IMR-90 (cell line): ENCODE data around the gene ENTPD1. TPM values are rescaled to one million over a fixed set of nuclear protein-coding genes. Genes with fewer than 3 reads are reported as not detected.

ENCODE experiments used
- ATAC-seq: fragments of 200-7000 bp; cut with Tn5 transposase; 2 replicates; pipeline ENCODE4 v1.9.1; 2020; ENCODE audit warnings: low read depth, mild to moderate bottlenecking, moderate library complexity
- BruUV-seq: library from RNA; stranded (reverse); fragments of 400-500 nt; replicated peaks from 2 replicates; lab custom pipeline; 2021; lab: Mats Ljungman, UMichigan
- CTCF ChIA-PET: fragments of 300-600 bp; formaldehyde crosslinking; extraction: SDS; loops from one replicate; lab custom pipeline; 2021; ENCODE audit warnings: antibody characterized with exemption; lab: Yijun Ruan, JAX
- POLR2A ChIA-PET: fragments of 300-600 bp; sonication (Branson Sonifier 250); formaldehyde crosslinking; loops from one replicate; lab custom pipeline; 2022; ENCODE audit warnings: antibody characterized with exemption; ENCODE audit not compliant: unreplicated experiment; lab: Charles Lee
- DNase-seq: peaks from one replicate; pipeline ENCODE4 v3.0.0; 2013
- H2AFZ ChIP-seq: replicated peaks from 2 replicates; pipeline ENCODE3; 2013; ENCODE audit warnings: low read length, mild to moderate bottlenecking; ENCODE audit not compliant: poor library complexity
- H2AK5ac ChIP-seq: 2 replicates; pipeline ENCODE4 v1.6.1; 2013; ENCODE audit warnings: low read depth, low read length, inconsistent platforms
- H2AK9ac ChIP-seq: replicated peaks from 2 replicates; pipeline ENCODE3; 2013; ENCODE audit warnings: mild to moderate bottlenecking, low read depth, low read length, moderate library complexity; ENCODE audit not compliant: poor library complexity
- H2BK120ac ChIP-seq: 2 replicates; pipeline ENCODE4 v1.6.1; 2013; ENCODE audit warnings: low read depth, low read length, inconsistent platforms
- H2BK15ac ChIP-seq: 3 replicates; pipeline ENCODE4 v1.6.1; 2013; ENCODE audit warnings: low read depth, low read length, inconsistent platforms
- H2BK20ac ChIP-seq: 2 replicates; pipeline ENCODE4 v1.6.1; 2013; ENCODE audit warnings: low read depth, mild to moderate bottlenecking, inconsistent platforms, low read length, moderate library complexity
- H2BK5ac ChIP-seq: 2 replicates; pipeline ENCODE4 v1.6.1; 2013; ENCODE audit warnings: mild to moderate bottlenecking, low read depth, low read length, inconsistent platforms; ENCODE audit not compliant: poor library complexity, severe bottlenecking
- H3K14ac ChIP-seq: replicated peaks from 2 replicates; pipeline ENCODE4 v1.6.1; 2013; ENCODE audit warnings: low read depth, low read length, inconsistent platforms
- H3K18ac ChIP-seq: 2 replicates; pipeline ENCODE4 v1.6.1; 2013; ENCODE audit warnings: low read depth, low read length, control low read depth
- H3K23ac ChIP-seq: 2 replicates; pipeline ENCODE4 v1.6.1; 2013; ENCODE audit warnings: low read depth, low read length, inconsistent platforms
- H3K27ac ChIP-seq: 2 replicates; pipeline ENCODE4 v1.5.1; 2013; ENCODE audit warnings: mild to moderate bottlenecking, control low read depth, low read length; ENCODE audit not compliant: insufficient read depth
- H3K27me3 ChIP-seq: 2 replicates; pipeline ENCODE4 v1.6.1; 2013; ENCODE audit warnings: low read length; ENCODE audit not compliant: control insufficient read depth, insufficient read depth
- H3K36me3 ChIP-seq: 2 replicates; pipeline ENCODE4 v1.6.1; 2013; ENCODE audit warnings: low read length, mixed read lengths; ENCODE audit not compliant: control insufficient read depth, insufficient read depth
- H3K4ac ChIP-seq: 2 replicates; pipeline ENCODE4 v1.6.1; 2013; ENCODE audit warnings: low read depth, low read length, inconsistent platforms
- H3K4me1 ChIP-seq: 2 replicates; pipeline ENCODE4 v1.6.1; 2013; ENCODE audit warnings: low read length, mixed read lengths; ENCODE audit not compliant: control insufficient read depth, insufficient read depth
- H3K4me2 ChIP-seq: 2 replicates; pipeline ENCODE4 v1.6.1; 2013; ENCODE audit warnings: low read depth, mild to moderate bottlenecking, control low read depth, low read length, moderate library complexity
- H3K4me3 ChIP-seq: 2 replicates; pipeline ENCODE4 v1.5.1; 2013; ENCODE audit warnings: low read depth, mild to moderate bottlenecking, control low read depth, low read length, moderate library complexity; ENCODE audit not compliant: insufficient read depth
- H3K56ac ChIP-seq: 2 replicates; pipeline ENCODE4 v1.6.1; 2013; ENCODE audit warnings: low read length, inconsistent platforms; ENCODE audit not compliant: insufficient read depth; ENCODE audit errors: extremely low read depth
- H3K79me1 ChIP-seq, 2 experiments: 2 replicates each; pipeline ENCODE4 v1.6.1; 2013; ENCODE audit warnings: low read length in 2 of 2, inconsistent platforms in 1 of 2, low read depth in 1 of 2
- H3K9ac ChIP-seq: 2 replicates; pipeline ENCODE4 v1.6.1; 2013; ENCODE audit warnings: low read depth, low read length, control low read depth
- H3K9me1 ChIP-seq: 2 replicates; pipeline ENCODE4 v1.6.1; 2013; ENCODE audit warnings: low read length, inconsistent platforms; ENCODE audit not compliant: insufficient read depth
- H3K9me3 ChIP-seq: 2 replicates; pipeline ENCODE4 v1.6.1; 2013; ENCODE audit warnings: low read length; ENCODE audit not compliant: control insufficient read depth, insufficient read depth
- H4K20me1 ChIP-seq: 2 replicates; pipeline ENCODE4 v1.6.1; 2013; ENCODE audit warnings: low read length, inconsistent platforms; ENCODE audit not compliant: insufficient read depth
- H4K5ac ChIP-seq: 2 replicates; pipeline ENCODE4 v1.6.1; 2013; ENCODE audit warnings: mild to moderate bottlenecking, low read depth, low read length, control low read depth
- H4K8ac ChIP-seq, 2 experiments: 2 replicates each; pipeline ENCODE4 v1.6.1; 2013; ENCODE audit warnings: low read depth in 2 of 2, low read length in 2 of 2, control low read depth in 1 of 2, inconsistent platforms in 1 of 2
- H4K91ac ChIP-seq: 2 replicates; pipeline ENCODE4 v1.6.1; 2013; ENCODE audit warnings: low read depth, low read length, inconsistent platforms; ENCODE audit not compliant: insufficient read depth
- MAFK ChIP-seq: IDR thresholded peaks from 2 replicates; pipeline ENCODE4 v1.6.1; 2012; ENCODE audit warnings: low read depth, low read length, improper control_type of control experiment
- MXI1 ChIP-seq: IDR thresholded peaks from 2 replicates; pipeline ENCODE4 v1.6.1; 2012; ENCODE audit warnings: low read depth, mild to moderate bottlenecking, low read length, moderate library complexity, borderline replicate concordance
- WGBS, 2 experiments: methylation state at CpG; one replicate each; pipeline versions ENCODE4 v1.1.5 to v1.1.7; 2013; ENCODE audit warnings: missing lambda C conversion rate in 2 of 2; ENCODE audit not compliant: insufficient read length in 1 of 2; ENCODE audit errors: extremely low coverage in 2 of 2; 5-methylcytosine and 5-hydroxymethylcytosine counted together
- dilution Hi-C: fragments of 300-500 bp; cut with HindIII; formaldehyde crosslinking; loops from one replicate; pipeline ENCODE4 v1.14.3; 2018; ENCODE audit warnings: low sequenced_read_pairs; ENCODE audit not compliant: unreplicated experiment
- in situ Hi-C: fragments of 300-500 bp; cut with MboI; formaldehyde crosslinking; loops from 3 replicates; pipeline ENCODE4 v1.14.3; 2019; ENCODE audit warnings: low sequenced_read_pairs, inconsistent platforms, mixed read lengths
- intact Hi-C: fragments of 100-400 bp; cut with micrococcal nuclease; formaldehyde crosslinking; loops from 2 replicates; pipeline ENCODE4 v1.10.0; 2022
- polyA plus RNA-seq, 3 experiments: library from polyadenylated mRNA; depleted of rRNA; stranded (reverse); fragments of >200 nt; gene quantifications; 2 replicates each; pipeline ENCODE4 v1.2.3, GENCODE V29; 2012; ENCODE audit warnings: low replicate concordance in 1 of 3
- total RNA-seq: library from RNA; depleted of rRNA; stranded (reverse); fragments of >200 nt; gene quantifications from 2 replicates; pipeline ENCODE4 v1.2.3, GENCODE V29; 2012
- TF ChIP-seq, protein P1 (sequence below): fragments of 150-350 bp; IDR thresholded peaks from 2 replicates; pipeline ENCODE4 v1.6.1; 2017; ENCODE audit warnings: mild to moderate bottlenecking, antibody characterized with exemption, low read length, low read depth

The ENTPD1 gene
- total and polyA plus RNA-seq, 2 of the 4 experiments (the other 2 are of a cell fraction): under 0.01 TPM; not detected in 1

DNA sequence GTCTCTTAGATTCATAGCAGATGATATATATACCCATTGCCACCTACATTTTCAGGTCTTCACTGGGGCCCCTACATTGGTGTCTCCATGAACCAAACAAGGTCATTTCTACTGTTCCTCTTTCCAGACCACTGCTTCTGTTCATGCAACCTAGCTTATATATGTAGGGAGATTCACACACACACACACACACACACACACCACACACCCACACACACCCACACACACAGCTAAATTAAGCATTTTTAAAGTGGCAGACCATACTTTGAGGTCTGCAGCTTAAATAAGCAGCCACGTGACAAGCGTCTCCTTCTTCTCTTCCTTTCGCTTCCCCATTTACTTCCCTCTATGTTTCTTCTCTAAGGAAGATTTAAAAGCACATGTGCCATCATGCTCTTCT lies 81.8 kb downstream of the ENTPD1 start:
- Histone ChIP-seq H3K79me1 (no peaks in the 10 kb centered on the region), H3K9me1 (no peaks in the 10 kb centered on the region; the same call in 1 of the 2 replicates), H4K5ac (no peak overlapping the region), H3K4ac (no peak overlapping the region), H3K4me2 (no peak overlapping the region), H3K27ac (no peak overlapping the region), H3K36me3 (no peaks in the 10 kb centered on the region), H4K91ac (no peak overlapping the region), H3K56ac (no peak overlapping the region), H3K9me3 (no peaks in the 10 kb centered on the region), H4K20me1 (no peaks in the 10 kb centered on the region), H2BK5ac (no peak overlapping the region), H2AK5ac (no peak overlapping the region), H2BK120ac (no peak overlapping the region), H2BK20ac (no peak overlapping the region), H2AFZ (no peak overlapping the region), H3K9ac (no peak overlapping the region), H3K18ac (no peak overlapping the region), H3K4me1 (peaks cover 6% of the 10 kb centered on the region), H2BK15ac (no peak overlapping the region), H4K8ac (no peak overlapping the region), H3K14ac (no peak overlapping the region), H3K4me3 (no peak overlapping the region), H3K27me3 (no peaks in the 10 kb centered on the region), H2AK9ac (no peak overlapping the region), H3K23ac (no peak overlapping the region)
- ATAC-seq (no peak), DNase-seq (no peak)
- no TSS peak for BruUV-seq
- in situ Hi-C loops (no loop called here), dilution Hi-C loops (no loop called here), intact Hi-C loops (no loop called here)
- ChIA-PET POLR2A (no interaction called here), CTCF (interaction anchor here (15.6 kb wide), 1 partner anchor 144 kb away, joined by 174 read pairs; the partner anchor contains the start of gene TCTN3)
- WGBS, 2 experiments: no CpG with 5 or more reads among the region's 3 CpGs
- no peak for TF ChIP-seq MAFK
- TF ChIP-seq, protein P1, sequence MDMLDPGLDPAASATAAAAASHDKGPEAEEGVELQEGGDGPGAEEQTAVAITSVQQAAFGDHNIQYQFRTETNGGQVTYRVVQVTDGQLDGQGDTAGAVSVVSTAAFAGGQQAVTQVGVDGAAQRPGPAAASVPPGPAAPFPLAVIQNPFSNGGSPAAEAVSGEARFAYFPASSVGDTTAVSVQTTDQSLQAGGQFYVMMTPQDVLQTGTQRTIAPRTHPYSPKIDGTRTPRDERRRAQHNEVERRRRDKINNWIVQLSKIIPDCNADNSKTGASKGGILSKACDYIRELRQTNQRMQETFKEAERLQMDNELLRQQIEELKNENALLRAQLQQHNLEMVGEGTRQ: no peak
- no peak for TF ChIP-seq MXI1
